Activated CD4-positive, CD25-positive, alpha-beta regulatory T cell (primary cell): ENCODE data around the gene ETS1.

Experiments
- DNase-seq, 4 experiments: peaks; one replicate each; lab custom pipeline; 2025; lab: John Stamatoyannopoulos, UW

Gene ETS1

GRCh38 chr11:128587415-128587814, at the start of gene ETS1:
ETS1 (minus strand) TSS chr11:128587558; CDS start chr11:128573130, 14,428 bp downstream.
- DNase-seq, result no peak

DNA sequence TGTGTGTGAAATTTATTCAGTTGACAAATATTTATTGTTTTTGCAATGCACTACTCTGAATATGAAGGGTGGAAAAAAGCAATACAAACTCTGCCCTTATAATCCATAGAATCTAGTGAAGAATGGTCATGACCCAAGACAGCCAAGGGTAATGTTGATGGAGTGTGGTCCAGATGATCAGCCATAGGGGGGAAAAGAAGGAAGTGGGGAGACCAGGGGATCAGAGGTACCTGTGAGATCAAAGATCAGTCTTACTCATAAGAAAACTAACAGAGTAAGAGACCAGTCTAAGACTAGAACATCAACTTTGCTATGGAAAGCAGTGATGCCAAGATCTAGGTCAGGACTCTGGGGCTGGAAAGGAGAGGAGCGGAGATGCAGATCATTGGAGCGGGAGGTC, 47.0 kb upstream of the ETS1 start:
- no peak for DNase-seq

GRCh38 chr11:128633384-128633965, 46.1 kb upstream of the ETS1 start:
- DNase-seq, result no peak

GRCh38 chr11:128632141-128632791, 44.9 kb upstream of the ETS1 start:
- peak in 1 of 4 experiments; percentile 10 for DNase-seq

GRCh38 chr11:128630367-128631230, 43.2 kb upstream of the ETS1 start:
- DNase-seq, result peak; percentile 79 to 95 (median 86)

GRCh38 chr11:128629516-128630106, 42.3 kb upstream of the ETS1 start:
- no peak for DNase-seq

GRCh38 chr11:128628686-128629085, 41.3 kb upstream of the ETS1 start:
- no peak for DNase-seq

GRCh38 chr11:128628325-128628673, 40.9 kb upstream of the ETS1 start:
- DNase-seq, result no peak

- DNase-seq, result peak in 1 of 4 experiments; percentile 13
Observed at GRCh38 chr11:128627666-128628324, 40.4 kb upstream of the ETS1 start.

- no peak for DNase-seq
Observed at GRCh38 chr11:128626913-128627665, 39.7 kb upstream of the ETS1 start.

DNA sequence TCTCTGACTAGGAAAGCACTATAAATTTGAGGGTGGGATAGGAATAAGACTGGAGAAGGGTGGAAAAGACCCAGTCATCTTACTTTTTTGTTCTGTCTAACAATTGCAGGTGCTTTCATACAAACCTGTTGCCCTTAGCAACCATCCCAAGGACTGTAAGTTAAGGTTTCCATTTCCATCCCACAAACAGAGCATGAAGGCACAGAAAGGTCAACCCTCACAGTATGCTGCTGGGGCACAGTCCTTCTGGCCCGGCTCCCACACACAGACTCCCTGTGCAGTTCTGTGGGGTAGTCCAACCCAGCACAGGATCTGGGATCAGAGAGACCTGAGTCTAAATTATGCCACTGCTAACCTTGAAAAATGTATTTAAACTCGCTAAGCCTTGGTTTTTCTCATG, 38.4 kb upstream of the ETS1 start:
- no peak for DNase-seq

DNA sequence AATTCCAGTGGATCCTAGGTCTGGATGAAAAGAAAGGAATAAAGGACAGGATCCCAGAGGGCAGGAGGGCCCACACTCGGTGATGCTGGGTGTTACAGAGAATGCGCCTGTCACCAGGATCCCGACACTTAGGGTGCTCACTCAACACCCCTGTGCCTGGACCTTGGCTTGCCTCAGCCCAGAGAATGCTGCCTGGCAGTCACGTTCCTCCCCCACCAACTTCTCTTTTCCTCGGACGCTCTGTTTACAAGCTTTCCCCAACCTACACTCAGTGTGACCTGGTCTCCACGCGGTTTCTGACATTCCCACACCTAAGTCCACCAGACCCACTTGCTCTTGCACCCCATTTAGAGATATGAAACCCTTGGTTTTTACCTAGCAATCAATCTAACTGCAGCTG, 38.0 kb upstream of the ETS1 start:
- DNase-seq, result no peak

DNA sequence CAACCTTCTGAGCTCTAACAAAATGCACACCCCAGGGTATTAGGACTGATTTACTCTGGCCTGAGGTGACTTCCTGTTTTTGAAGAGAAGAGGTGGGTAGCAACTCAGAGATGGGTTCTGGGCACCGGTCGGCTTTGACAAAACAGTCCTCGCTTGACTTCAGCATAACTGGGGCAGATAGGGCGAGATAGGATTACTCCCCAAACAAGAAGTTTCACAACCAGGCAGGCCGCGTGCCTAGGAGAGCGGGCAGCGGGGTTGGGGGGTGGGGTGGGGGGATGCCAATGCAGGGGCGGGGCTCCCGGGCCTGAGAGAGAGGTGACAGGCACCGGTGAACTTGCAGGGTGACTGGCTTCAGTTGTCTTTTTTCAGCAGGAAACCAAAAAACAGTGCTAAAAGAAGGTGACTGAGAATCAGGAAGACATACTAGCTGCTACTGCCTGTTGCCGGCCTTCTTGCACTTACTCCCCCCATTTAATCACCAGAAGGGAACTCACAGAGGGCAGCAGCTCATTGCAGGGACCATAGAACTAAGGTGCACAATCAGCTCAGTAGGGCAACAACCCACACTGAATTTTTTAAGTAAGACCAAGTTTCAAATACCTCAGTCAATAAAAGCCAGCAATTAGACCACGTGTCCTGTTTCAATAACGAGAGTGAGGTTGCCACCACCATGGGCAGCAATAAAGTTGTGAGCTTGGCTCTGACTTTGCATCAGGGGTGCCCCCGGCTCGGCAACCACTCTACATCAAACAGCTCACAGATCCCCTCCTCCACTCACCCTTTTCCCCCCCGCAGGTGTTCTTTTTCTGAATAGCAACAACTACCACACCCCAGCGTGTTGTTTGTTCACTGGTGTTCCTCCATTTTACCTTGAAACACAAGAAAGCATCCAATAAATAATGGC, 37.2 kb upstream of the ETS1 start:
- DNase-seq, result peak; percentile 26 to 64 (median 47)

GRCh38 chr11:128623091-128623490, 35.7 kb upstream of the ETS1 start:
- DNase-seq, result no peak

GRCh38 chr11:128621601-128622501, 34.5 kb upstream of the ETS1 start:
- no peak for DNase-seq

GRCh38 chr11:128620309-128621100, 33.1 kb upstream of the ETS1 start:
- no peak for DNase-seq

- no peak for DNase-seq
Observed at GRCh38 chr11:128619540-128620308, 32.4 kb upstream of the ETS1 start.

- no peak for DNase-seq
Observed at GRCh38 chr11:128619007-128619406, 31.6 kb upstream of the ETS1 start.
